ENCODE data around the gene SPAG16.

SPAG16 gene

DNA sequence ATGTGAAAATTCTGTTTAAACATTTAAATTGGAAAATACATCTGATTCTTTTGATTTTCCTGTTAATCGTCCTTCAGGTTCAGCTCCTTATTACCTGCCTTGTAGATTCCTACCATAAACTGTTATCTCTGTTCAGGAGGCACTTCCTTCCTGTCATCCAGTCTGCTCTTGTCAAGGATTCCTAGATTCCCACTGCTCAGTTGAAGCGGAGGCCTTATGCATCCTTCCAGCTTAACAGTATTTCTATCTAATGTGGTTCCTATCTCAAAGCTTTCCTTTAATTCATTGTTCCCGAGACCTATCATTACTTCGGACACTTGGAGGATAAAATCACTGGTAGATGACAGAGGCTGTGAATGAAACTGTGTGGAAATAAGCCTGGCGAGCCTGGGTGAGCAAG lies 12.0 kb downstream of the SPAG16 start:
- H3K27ac ChIP-seq (ENCODE audit: low read length, poor library complexity, severe bottlenecking) = no peak overlapping the region

DNA sequence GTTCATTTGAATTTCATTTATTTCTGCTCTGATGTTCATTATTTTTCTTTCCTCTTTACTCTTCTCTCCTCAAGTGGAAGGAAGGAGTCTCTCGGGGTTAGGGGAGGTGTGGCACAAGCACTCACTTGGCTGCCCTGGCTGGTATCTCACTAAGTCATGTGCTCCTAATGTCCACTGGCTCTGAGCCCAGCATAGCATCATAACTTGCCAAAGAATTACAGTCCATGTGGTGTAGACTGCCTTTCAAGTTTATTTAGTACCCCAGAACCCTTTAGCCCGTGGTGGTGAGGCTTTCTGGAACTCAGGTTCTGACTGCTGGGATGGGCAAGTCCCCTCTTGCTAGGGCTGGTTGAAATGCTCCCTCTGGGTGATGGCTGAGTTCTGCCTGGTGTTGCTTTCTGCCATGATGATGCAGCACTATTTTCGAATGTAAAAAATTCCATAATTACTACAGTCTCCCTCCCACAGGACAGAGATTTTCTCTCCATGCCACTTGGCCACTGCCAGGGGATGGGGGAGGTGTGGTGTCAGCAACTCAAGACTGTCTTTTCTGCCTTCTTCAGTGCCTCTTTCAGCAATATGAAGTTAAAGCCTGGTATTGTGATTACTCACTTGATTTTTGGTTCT lies 22.2 kb downstream of the SPAG16 start:
- H3K18ac ChIP-seq (ENCODE audit: low read depth in 1 of 2, low read length in 2 of 2) = no peak overlapping the region
- H3K4me3 ChIP-seq (ENCODE audit: insufficient read depth in 1 of 2, low read depth in 1 of 2, low read length in 2 of 2) = peak overlapping the region in 1 of 2 experiments; percentile 27
- H2AK5ac ChIP-seq (ENCODE audit: low read length, severe bottlenecking) = no peak overlapping the region
- no peak overlapping the region for H2BK5ac ChIP-seq (ENCODE audit: low read depth, low read length, poor library complexity, severe bottlenecking)
- 64% methylated on average over 2 of the region's 3 CpGs for WGBS
- no peak overlapping the region for H2BK120ac ChIP-seq (ENCODE audit: low read depth, low read length)
- no peak overlapping the region for H3K14ac ChIP-seq (ENCODE audit: low read length in 2 of 2)
- no peak overlapping the region for H3K4me2 ChIP-seq (ENCODE audit: low read length, poor library complexity, severe bottlenecking)
- H2AFZ ChIP-seq (ENCODE audit: low read depth, low read length) = no peak overlapping the region
- peak; percentile 43 for DNase-seq
- no peak overlapping the region for H2BK15ac ChIP-seq (ENCODE audit: low read depth, poor library complexity, severe bottlenecking)
- no peak overlapping the region for H3K4ac ChIP-seq (ENCODE audit: low read depth in 1 of 2, low read length in 2 of 2)
- no peak overlapping the region for H4K91ac ChIP-seq (ENCODE audit: low read length)
- H3K9me3 ChIP-seq (ENCODE audit: control insufficient read depth, low read length) = peaks cover 46% of the 10 kb centered on the region
- no peak overlapping the region for H3K23ac ChIP-seq (ENCODE audit: low read length in 2 of 2)
- no peaks in the 10 kb centered on the region for H3K27me3 ChIP-seq (ENCODE audit: control insufficient read depth in 1 of 2, insufficient read depth in 1 of 2, low read length in 2 of 2)
- no peaks in the 10 kb centered on the region for H3K79me1 ChIP-seq (replicated peaks; ENCODE audit: low read length, poor library complexity, severe bottlenecking)
- H3K36me3 ChIP-seq (ENCODE audit: control insufficient read depth in 1 of 2, insufficient read depth in 2 of 2, low read depth in 1 of 2, low read length in 2 of 2) = peaks cover 0 to 67% of the 10 kb centered on the region in 2 experiments
- H3K9ac ChIP-seq (ENCODE audit: low read length) = peak overlapping the region; percentile 60
- peak overlapping the region; percentile 66 for H4K8ac ChIP-seq (ENCODE audit: low read length)
- no peak overlapping the region for H3K27ac ChIP-seq (ENCODE audit: low read length, poor library complexity, severe bottlenecking)
- no peak overlapping the region for H2BK12ac ChIP-seq (ENCODE audit: low read length in 2 of 2)
- no peaks in the 10 kb centered on the region for H3K4me1 ChIP-seq (ENCODE audit: control insufficient read depth, insufficient read depth, low read depth, low read length)

More for the DNA sequence above, 12.0 kb downstream of the SPAG16 start:
- Histone ChIP-seq H2BK12ac (ENCODE audit: low read length in 2 of 2) (no peak overlapping the region), H4K91ac (ENCODE audit: low read length) (no peak overlapping the region), H3K27me3 (ENCODE audit: control insufficient read depth in 1 of 2, insufficient read depth in 1 of 2, low read length in 2 of 2) (no peaks in the 10 kb centered on the region), H3K79me1 (replicated peaks; ENCODE audit: low read length, poor library complexity, severe bottlenecking) (no peaks in the 10 kb centered on the region), H3K9ac (ENCODE audit: low read length) (no peak overlapping the region), H2BK15ac (ENCODE audit: low read depth, poor library complexity, severe bottlenecking) (no peak overlapping the region), H3K9me3 (ENCODE audit: control insufficient read depth, low read length) (no peaks in the 10 kb centered on the region), H3K23ac (ENCODE audit: low read length in 2 of 2) (no peak overlapping the region), H2BK120ac (ENCODE audit: low read depth, low read length) (no peak overlapping the region), H3K4me1 (ENCODE audit: control insufficient read depth, insufficient read depth, low read depth, low read length) (no peaks in the 10 kb centered on the region), H4K8ac (ENCODE audit: low read length) (no peak overlapping the region), H2AK5ac (ENCODE audit: low read length, severe bottlenecking) (no peak overlapping the region), H3K14ac (ENCODE audit: low read length in 2 of 2) (no peak overlapping the region), H2BK5ac (ENCODE audit: low read depth, low read length, poor library complexity, severe bottlenecking) (no peak overlapping the region), H3K4me2 (ENCODE audit: low read length, poor library complexity, severe bottlenecking) (no peak overlapping the region), H3K18ac (ENCODE audit: low read depth in 1 of 2, low read length in 2 of 2) (no peak overlapping the region), H3K36me3 (ENCODE audit: control insufficient read depth in 1 of 2, insufficient read depth in 2 of 2, low read depth in 1 of 2, low read length in 2 of 2) (peaks cover 0 to 57% of the 10 kb centered on the region in 2 experiments), H2AFZ (ENCODE audit: low read depth, low read length) (no peak overlapping the region), H3K4ac (ENCODE audit: low read depth in 1 of 2, low read length in 2 of 2) (no peak overlapping the region), H3K4me3 (ENCODE audit: insufficient read depth in 1 of 2, low read depth in 1 of 2, low read length in 2 of 2) (no peak overlapping the region)
- no peak for DNase-seq
- WGBS = 92% methylated on average over 5 of the region's 5 CpGs

DNA sequence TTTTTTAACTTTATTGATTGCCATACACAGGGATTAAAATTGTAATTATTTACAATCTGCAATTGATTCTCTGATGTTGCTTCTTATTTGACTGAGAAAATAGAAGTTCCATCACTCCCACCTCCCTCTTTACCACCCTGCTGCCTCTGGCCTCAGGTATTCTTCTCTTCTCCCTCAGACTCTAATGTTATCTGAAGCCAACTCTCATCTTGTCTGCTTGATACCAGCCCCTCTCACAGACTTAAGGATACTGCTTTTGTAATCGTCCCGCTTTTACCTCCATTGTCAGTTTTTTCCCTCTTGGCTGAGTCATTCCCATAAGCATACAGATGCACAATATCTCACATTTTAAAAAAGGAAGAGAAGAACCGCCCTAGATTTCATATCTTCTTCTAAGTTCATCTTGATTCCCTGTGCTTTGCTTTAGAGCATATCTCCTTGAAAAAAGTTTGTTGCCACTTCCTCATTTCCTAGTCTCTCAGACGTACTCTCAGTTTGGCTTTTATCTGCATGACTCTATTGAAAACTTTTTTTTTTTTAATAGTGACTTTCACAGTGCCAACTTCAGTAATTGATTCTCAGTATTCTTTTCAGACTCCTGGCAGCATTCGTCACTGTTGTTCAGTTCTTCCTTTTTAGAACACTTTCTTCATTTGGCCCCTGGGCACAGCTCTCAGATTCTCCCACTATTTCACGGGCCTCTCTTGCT lies 31.1 kb downstream of the SPAG16 start:
- Histone ChIP-seq H3K4me3 (ENCODE audit: insufficient read depth in 1 of 2, low read depth in 1 of 2, low read length in 2 of 2) (no peak overlapping the region), H3K4me2 (ENCODE audit: low read length, poor library complexity, severe bottlenecking) (no peak overlapping the region), H4K91ac (ENCODE audit: low read length) (no peak overlapping the region), H2AK5ac (ENCODE audit: low read length, severe bottlenecking) (no peak overlapping the region), H3K4me1 (ENCODE audit: control insufficient read depth, insufficient read depth, low read depth, low read length) (no peaks in the 10 kb centered on the region), H3K36me3 (ENCODE audit: control insufficient read depth in 1 of 2, insufficient read depth in 2 of 2, low read depth in 1 of 2, low read length in 2 of 2) (peaks cover 0 to 51% of the 10 kb centered on the region in 2 experiments), H2BK5ac (ENCODE audit: low read depth, low read length, poor library complexity, severe bottlenecking) (no peak overlapping the region), H3K27me3 (ENCODE audit: control insufficient read depth in 1 of 2, insufficient read depth in 1 of 2, low read length in 2 of 2) (no peaks in the 10 kb centered on the region), H2BK12ac (ENCODE audit: low read length in 2 of 2) (peak overlapping the region in 1 of 2 experiments; percentile 52), H3K79me1 (replicated peaks; ENCODE audit: low read length, poor library complexity, severe bottlenecking) (no peaks in the 10 kb centered on the region), H4K8ac (ENCODE audit: low read length) (no peak overlapping the region), H3K9me3 (ENCODE audit: control insufficient read depth, low read length) (no peaks in the 10 kb centered on the region), H3K27ac (ENCODE audit: low read length, poor library complexity, severe bottlenecking) (no peak overlapping the region), H3K18ac (ENCODE audit: low read depth in 1 of 2, low read length in 2 of 2) (no peak overlapping the region), H2AFZ (ENCODE audit: low read depth, low read length) (no peak overlapping the region), H3K23ac (ENCODE audit: low read length in 2 of 2) (no peak overlapping the region), H3K14ac (ENCODE audit: low read length in 2 of 2) (no peak overlapping the region), H2BK120ac (ENCODE audit: low read depth, low read length) (no peak overlapping the region), H3K9ac (ENCODE audit: low read length) (no peak overlapping the region), H2BK15ac (ENCODE audit: low read depth, poor library complexity, severe bottlenecking) (no peak overlapping the region), H3K4ac (ENCODE audit: low read depth in 1 of 2, low read length in 2 of 2) (no peak overlapping the region)
- no peak for DNase-seq
- WGBS = 93% methylated on average over 6 of the region's 6 CpGs

DNA sequence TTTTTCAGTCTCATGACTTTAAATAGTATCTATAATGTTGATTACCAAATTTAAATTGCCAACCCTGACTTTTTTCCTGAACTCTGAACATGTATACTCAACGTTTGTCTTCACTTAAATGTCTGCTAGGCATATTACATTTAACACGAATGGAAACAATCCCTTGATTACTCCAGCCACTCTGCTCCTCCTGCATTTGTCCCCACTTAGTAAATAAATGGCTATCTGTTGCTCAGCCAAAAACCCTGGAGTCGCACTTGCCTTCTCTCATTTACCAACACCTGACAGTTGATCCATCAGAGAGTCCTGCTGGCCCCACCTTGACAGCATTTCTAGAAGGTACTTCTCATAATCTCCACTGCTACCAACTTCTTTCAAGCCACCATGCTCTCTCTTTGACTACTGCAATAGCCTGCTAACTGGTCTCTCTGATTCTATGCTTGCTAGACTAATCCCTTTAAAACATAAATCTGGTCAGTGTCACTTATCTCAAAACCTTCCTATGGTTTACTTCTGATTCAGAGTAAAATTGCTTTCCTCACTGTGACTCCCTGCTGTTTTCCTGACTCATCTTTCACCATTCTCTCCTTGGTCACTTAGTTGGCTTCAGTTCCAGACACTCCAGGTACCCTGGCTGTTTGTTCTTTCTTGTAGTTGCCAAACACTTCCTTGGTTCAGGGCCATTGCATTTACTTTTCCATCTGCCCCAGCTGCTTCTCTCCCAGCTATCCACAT lies 31.9 kb downstream of the SPAG16 start:
- Histone ChIP-seq H2BK12ac (ENCODE audit: low read length in 2 of 2) (no peak overlapping the region), H3K4me2 (ENCODE audit: low read length, poor library complexity, severe bottlenecking) (no peak overlapping the region), H3K14ac (ENCODE audit: low read length in 2 of 2) (no peak overlapping the region), H2BK120ac (ENCODE audit: low read depth, low read length) (no peak overlapping the region), H3K27me3 (ENCODE audit: control insufficient read depth in 1 of 2, insufficient read depth in 1 of 2, low read length in 2 of 2) (no peaks in the 10 kb centered on the region), H3K4me3 (ENCODE audit: insufficient read depth in 1 of 2, low read depth in 1 of 2, low read length in 2 of 2) (no peak overlapping the region), H3K27ac (ENCODE audit: low read length, poor library complexity, severe bottlenecking) (no peak overlapping the region), H2AK5ac (ENCODE audit: low read length, severe bottlenecking) (no peak overlapping the region), H3K9me3 (ENCODE audit: control insufficient read depth, low read length) (no peaks in the 10 kb centered on the region), H3K9ac (ENCODE audit: low read length) (no peak overlapping the region), H3K4ac (ENCODE audit: low read depth in 1 of 2, low read length in 2 of 2) (no peak overlapping the region), H2BK15ac (ENCODE audit: low read depth, poor library complexity, severe bottlenecking) (no peak overlapping the region), H3K18ac (ENCODE audit: low read depth in 1 of 2, low read length in 2 of 2) (no peak overlapping the region), H3K23ac (ENCODE audit: low read length in 2 of 2) (no peak overlapping the region), H3K4me1 (ENCODE audit: control insufficient read depth, insufficient read depth, low read depth, low read length) (no peaks in the 10 kb centered on the region), H2BK5ac (ENCODE audit: low read depth, low read length, poor library complexity, severe bottlenecking) (no peak overlapping the region), H3K36me3 (ENCODE audit: control insufficient read depth in 1 of 2, insufficient read depth in 2 of 2, low read depth in 1 of 2, low read length in 2 of 2) (peaks cover 0 to 55% of the 10 kb centered on the region in 2 experiments), H2AFZ (ENCODE audit: low read depth, low read length) (no peak overlapping the region), H3K79me1 (replicated peaks; ENCODE audit: low read length, poor library complexity, severe bottlenecking) (no peaks in the 10 kb centered on the region), H4K8ac (ENCODE audit: low read length) (no peak overlapping the region), H4K91ac (ENCODE audit: low read length) (no peak overlapping the region)
- DNase-seq = peak; percentile 39
- WGBS = 93% methylated on average over 3 of the region's 3 CpGs

Measured in mesenchymal stem cell (in vitro differentiated cells and primary cell).